Mucosa of stomach (tissue), 1 donor: ENCODE measurements around the gene NLRC5.
A peak's percentile ranks its signal among the peaks of the same experiment; 100 is the strongest.
"Not testable (repeated sequence)": the region's sequence is repeated elsewhere in the genome, so short reads cannot be mapped to it uniquely, and the experiment has no call there.

Experiments
- H3K27me3 ChIP-seq: one replicate; pipeline ENCODE4 v1.7.0; 2013; ENCODE audit warnings: mild to moderate bottlenecking, low read length; ENCODE audit not compliant: control insufficient read depth, insufficient read depth
- H3K36me3 ChIP-seq: one replicate; pipeline ENCODE4 v1.7.0; 2013; ENCODE audit warnings: low read length; ENCODE audit not compliant: control insufficient read depth, insufficient read depth
- H3K4me1 ChIP-seq: one replicate; pipeline ENCODE4 v1.7.0; 2013; ENCODE audit warnings: mild to moderate bottlenecking, low read length; ENCODE audit not compliant: control insufficient read depth, insufficient read depth
- H3K4me3 ChIP-seq: one replicate; pipeline ENCODE4 v1.7.0; 2013; ENCODE audit warnings: low read length
- H3K9ac ChIP-seq: one replicate; pipeline ENCODE4 v1.7.0; 2013; ENCODE audit warnings: mild to moderate bottlenecking, low read length, moderate library complexity
- H3K9me3 ChIP-seq: one replicate; pipeline ENCODE4 v1.7.0; 2013; ENCODE audit warnings: mild to moderate bottlenecking, low read length, moderate library complexity; ENCODE audit not compliant: control insufficient read depth
- donor health status: Pancreatic carcinoma.

Gene NLRC5

DNA sequence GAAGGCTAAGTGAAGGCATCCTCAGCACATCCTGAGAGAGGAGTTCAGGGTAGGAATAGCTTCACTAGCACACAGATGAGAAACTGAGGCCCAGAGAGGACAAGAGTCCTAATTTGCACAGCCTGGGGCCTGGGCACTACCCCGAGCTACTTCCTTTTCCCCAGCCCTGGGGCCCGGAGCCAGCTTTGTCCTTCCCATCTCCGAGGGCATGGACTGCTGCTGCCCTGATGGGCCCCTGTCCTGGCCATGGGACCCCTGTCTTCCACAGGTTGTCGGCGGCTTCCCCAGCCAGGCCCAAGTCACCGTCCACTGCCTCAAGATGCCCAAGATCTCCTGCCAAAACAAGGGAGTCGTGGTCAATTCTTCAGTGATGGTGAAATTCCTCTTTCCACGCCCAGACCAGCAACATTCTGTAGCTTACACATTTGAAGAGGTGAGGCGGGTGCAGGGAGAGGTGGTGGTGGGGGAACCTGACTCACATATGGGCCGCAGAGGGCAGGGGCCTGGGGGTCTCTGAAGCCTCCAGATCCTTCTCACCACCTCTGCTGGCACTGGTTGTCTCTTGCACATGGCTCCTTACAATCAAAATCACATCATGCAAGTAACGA is 11.4 kb upstream of the NLRC5 start:
- H3K4me1 ChIP-seq: peaks cover 1% of the 10 kb centered on the region
- no peaks in the 10 kb centered on the region for H3K9me3 ChIP-seq
- no peak overlapping the region for H3K4me3 ChIP-seq
- H3K36me3 ChIP-seq: no peaks in the 10 kb centered on the region
- H3K27me3 ChIP-seq: peaks cover under 1% of the 10 kb centered on the region
- H3K9ac ChIP-seq: no peak overlapping the region

GRCh38 chr16:56980201-56980535 is 9.2 kb upstream of the NLRC5 start:
- no peak overlapping the region for H3K9ac ChIP-seq
- H3K4me3 ChIP-seq: no peak overlapping the region
- H3K36me3 ChIP-seq: no peaks in the 10 kb centered on the region
- H3K4me1 ChIP-seq: peaks cover 24% of the 10 kb centered on the region
- no peaks in the 10 kb centered on the region for H3K27me3 ChIP-seq
- no peaks in the 10 kb centered on the region for H3K9me3 ChIP-seq

DNA sequence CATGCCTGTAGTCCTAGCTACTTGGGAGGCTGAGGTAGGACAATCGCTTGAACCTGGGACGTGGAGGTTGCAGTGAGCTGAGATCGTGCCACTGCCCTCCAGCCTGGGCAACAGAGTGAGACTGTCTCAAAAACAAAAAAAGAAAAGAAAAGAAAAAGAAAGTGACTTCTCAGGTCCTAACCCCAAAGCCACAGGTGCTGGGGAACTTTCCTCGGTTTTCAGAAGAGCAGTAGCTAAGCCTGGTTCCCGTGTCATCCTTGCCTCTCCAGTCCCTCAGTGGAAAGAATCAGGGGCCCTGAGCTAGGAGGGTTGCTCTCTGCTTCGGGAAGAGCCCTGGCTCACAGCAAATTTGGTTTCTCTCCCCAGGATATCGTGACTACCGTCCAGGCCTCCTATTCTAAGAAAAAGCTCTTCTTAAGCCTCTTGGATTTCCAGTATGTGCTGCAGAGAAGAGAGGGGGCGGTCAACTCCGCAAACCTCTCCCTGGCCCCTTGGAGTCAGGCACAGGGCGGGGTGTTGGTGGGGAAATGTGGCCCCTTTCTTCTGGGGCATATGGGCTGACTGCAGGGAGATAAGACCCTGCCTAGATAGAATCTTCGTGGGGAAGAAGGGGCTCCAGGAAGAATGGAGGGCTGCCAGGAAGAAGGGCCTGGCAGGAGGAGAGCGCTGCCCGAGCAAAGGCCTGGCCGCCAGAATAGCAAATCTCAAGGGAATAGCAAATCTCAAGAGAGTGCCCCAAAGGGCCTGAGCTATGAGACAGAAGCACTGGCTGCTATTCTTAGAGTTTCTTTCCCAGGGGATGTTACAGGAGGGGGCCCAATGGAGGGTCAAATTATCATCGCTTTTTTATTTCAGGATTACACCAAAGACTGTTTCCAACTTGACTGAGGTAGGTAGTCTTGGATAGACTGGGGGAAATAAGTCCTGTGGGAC is 8.3 kb upstream of the NLRC5 start:
- Histone ChIP-seq H3K4me3 (no peak overlapping the region), H3K9ac (no peak overlapping the region), H3K27me3 (no peaks in the 10 kb centered on the region), H3K36me3 (no peaks in the 10 kb centered on the region), H3K9me3 (no peaks in the 10 kb centered on the region), H3K4me1 (peaks cover 32% of the 10 kb centered on the region)

- Histone ChIP-seq H3K4me3 (no peak overlapping the region), H3K9ac (no peak overlapping the region), H3K27me3 (no peaks in the 10 kb centered on the region), H3K9me3 (no peaks in the 10 kb centered on the region), H3K36me3 (no peaks in the 10 kb centered on the region), H3K4me1 (peaks cover 34% of the 10 kb centered on the region)
Observed at GRCh38 chr16:56981729-56982271, 7.6 kb upstream of the NLRC5 start.

- no peaks in the 10 kb centered on the region for H3K27me3 ChIP-seq
- no peak overlapping the region for H3K4me3 ChIP-seq
- H3K9ac ChIP-seq: no peak overlapping the region
- no peaks in the 10 kb centered on the region for H3K9me3 ChIP-seq
- H3K36me3 ChIP-seq: no peaks in the 10 kb centered on the region
- peaks cover 34% of the 10 kb centered on the region for H3K4me1 ChIP-seq
Observed at GRCh38 chr16:56982695-56983094, 6.7 kb upstream of the NLRC5 start.

DNA sequence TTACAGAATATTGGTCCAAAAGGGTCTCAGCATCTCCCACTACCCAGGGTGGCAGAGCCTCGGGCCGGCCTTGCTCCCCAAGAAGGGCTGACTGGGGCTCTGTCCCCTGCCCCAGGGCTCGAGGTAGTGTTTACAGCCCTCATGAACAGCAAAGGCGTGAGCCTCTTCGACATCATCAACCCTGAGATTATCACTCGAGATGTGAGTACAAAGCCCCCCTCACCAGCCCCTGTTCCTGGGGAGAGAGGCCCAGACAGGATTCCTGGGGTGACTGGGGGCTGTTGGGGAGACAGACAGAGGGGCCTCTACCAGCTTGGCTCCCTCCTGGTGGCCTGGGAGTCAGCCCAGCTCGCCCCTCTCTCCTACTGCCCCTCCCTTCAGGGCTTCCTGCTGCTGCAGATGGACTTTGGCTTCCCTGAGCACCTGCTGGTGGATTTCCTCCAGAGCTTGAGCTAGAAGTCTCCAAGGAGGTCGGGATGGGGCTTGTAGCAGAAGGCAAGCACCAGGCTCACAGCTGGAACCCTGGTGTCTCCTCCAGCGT is 6.1 kb upstream of the NLRC5 start:
- H3K4me1 ChIP-seq: peaks cover 38% of the 10 kb centered on the region
- H3K9ac ChIP-seq: no peak overlapping the region
- no peaks in the 10 kb centered on the region for H3K36me3 ChIP-seq
- H3K9me3 ChIP-seq: no peaks in the 10 kb centered on the region
- no peak overlapping the region for H3K4me3 ChIP-seq
- no peaks in the 10 kb centered on the region for H3K27me3 ChIP-seq

DNA sequence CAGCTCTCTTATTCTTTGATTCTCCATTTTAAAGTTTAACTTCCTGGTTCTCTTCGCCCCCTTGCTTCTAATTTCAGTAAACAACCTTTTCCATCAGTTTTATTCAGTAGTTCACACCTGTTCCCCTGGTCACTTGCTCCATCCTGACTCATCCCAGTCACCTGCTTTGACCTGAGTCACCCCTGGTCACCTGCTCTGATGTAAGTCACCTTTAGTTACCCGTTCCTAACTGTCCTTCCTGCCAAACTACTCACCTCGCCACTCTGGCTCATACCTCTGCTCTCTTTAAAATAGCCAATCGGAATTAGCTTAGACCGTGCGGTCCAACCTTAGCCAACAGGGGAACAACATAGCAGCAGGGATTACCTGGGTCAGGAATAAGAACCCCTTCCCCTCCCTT is 4.7 kb upstream of the NLRC5 start:
- no peaks in the 10 kb centered on the region for H3K9me3 ChIP-seq
- peaks cover 47% of the 10 kb centered on the region for H3K4me1 ChIP-seq
- H3K9ac ChIP-seq: peak overlapping the region; percentile 7
- H3K4me3 ChIP-seq: no peak overlapping the region
- no peaks in the 10 kb centered on the region for H3K27me3 ChIP-seq
- H3K36me3 ChIP-seq: no peaks in the 10 kb centered on the region

DNA sequence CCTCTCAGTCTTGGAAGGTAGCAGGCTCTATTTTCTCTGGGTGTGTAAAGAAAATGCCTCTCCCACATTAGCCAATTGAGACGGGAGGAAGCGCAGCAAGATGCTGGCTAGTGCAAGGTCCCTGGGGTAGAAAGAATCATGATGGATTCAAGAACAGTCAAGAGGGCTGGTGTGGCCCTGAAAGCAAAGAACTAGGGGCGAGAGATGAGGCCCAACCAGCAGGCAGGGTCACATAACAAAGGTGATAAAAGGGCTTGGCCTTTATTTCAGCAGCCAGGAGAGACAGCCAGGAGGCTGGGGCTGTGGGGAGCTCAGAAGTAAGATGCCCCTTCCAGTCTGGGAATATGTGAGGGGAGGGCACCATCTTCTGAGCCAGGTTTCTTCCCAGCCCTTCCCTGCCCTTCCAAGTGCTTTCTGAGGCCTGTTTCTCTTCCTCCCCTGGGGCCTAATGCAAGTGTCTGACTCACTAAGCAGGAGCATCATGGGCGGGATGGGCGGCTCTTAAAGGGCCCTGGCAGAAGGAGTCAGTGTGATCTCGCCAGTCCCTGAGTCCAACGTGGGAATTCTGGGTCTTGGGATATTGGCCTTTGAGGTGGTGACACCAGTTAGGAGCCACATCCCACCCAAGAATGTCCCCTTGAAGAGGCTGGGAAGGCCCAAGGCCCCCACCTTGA is 3.9 kb upstream of the NLRC5 start:
- H3K9ac ChIP-seq: peak overlapping the region; percentile 7

DNA sequence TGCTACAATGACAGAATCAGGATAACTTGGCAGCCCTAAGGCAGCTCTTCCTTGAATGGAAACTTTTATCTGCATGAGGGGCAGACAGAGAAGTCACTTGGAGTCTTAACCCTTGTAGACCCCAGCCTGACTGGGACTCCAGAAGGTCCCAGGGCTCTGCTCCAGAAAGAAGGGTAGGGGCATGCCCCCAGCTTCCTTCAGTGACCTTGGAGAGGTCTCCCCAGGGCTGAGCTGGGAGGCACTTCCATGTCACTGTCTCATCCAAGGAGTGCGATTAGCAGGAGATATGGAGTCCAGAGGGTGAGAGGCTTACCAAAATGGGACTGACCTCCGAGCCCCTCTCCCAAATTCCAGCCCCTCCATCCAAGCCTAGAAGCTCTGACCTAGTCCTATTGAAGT is 3.4 kb upstream of the NLRC5 start:
- Histone ChIP-seq H3K27me3 (no peaks in the 10 kb centered on the region), H3K9me3 (no peaks in the 10 kb centered on the region), H3K4me1 (peaks cover 47% of the 10 kb centered on the region), H3K4me3 (no peak overlapping the region), H3K36me3 (no peaks in the 10 kb centered on the region), H3K9ac (no peak overlapping the region)

More for the DNA sequence above, 3.9 kb upstream of the NLRC5 start:
- Histone ChIP-seq H3K4me3 (no peak overlapping the region), H3K36me3 (no peaks in the 10 kb centered on the region), H3K9me3 (no peaks in the 10 kb centered on the region), H3K27me3 (no peaks in the 10 kb centered on the region), H3K4me1 (peaks cover 47% of the 10 kb centered on the region)

GRCh38 chr16:56986361-56986760 is 3.0 kb upstream of the NLRC5 start:
- H3K9ac ChIP-seq: no peak overlapping the region
- no peaks in the 10 kb centered on the region for H3K9me3 ChIP-seq
- peaks cover 47% of the 10 kb centered on the region for H3K4me1 ChIP-seq
- H3K4me3 ChIP-seq: no peak overlapping the region
- H3K36me3 ChIP-seq: no peaks in the 10 kb centered on the region
- H3K27me3 ChIP-seq: no peaks in the 10 kb centered on the region

GRCh38 chr16:56986908-56987307 is 2.4 kb upstream of the NLRC5 start:
- peaks cover 51% of the 10 kb centered on the region for H3K4me1 ChIP-seq
- not testable (repeated sequence) for H3K4me3 ChIP-seq, H3K9ac ChIP-seq, H3K27me3 ChIP-seq, H3K36me3 ChIP-seq, H3K9me3 ChIP-seq

- H3K9ac ChIP-seq: no peak overlapping the region
- no peaks in the 10 kb centered on the region for H3K36me3 ChIP-seq
- H3K9me3 ChIP-seq: no peaks in the 10 kb centered on the region
- no peaks in the 10 kb centered on the region for H3K27me3 ChIP-seq
- peaks cover 54% of the 10 kb centered on the region for H3K4me1 ChIP-seq
- H3K4me3 ChIP-seq: no peak overlapping the region
Observed at GRCh38 chr16:56987692-56988091, 1.7 kb upstream of the NLRC5 start.
